RPMI8226 (cell line): ENCODE measurements around the gene MPC1.

Source experiments
- DNase-seq: peaks from one replicate; pipeline ENCODE4 v3.0.0-alpha.2; 2015

Gene MPC1

DNA sequence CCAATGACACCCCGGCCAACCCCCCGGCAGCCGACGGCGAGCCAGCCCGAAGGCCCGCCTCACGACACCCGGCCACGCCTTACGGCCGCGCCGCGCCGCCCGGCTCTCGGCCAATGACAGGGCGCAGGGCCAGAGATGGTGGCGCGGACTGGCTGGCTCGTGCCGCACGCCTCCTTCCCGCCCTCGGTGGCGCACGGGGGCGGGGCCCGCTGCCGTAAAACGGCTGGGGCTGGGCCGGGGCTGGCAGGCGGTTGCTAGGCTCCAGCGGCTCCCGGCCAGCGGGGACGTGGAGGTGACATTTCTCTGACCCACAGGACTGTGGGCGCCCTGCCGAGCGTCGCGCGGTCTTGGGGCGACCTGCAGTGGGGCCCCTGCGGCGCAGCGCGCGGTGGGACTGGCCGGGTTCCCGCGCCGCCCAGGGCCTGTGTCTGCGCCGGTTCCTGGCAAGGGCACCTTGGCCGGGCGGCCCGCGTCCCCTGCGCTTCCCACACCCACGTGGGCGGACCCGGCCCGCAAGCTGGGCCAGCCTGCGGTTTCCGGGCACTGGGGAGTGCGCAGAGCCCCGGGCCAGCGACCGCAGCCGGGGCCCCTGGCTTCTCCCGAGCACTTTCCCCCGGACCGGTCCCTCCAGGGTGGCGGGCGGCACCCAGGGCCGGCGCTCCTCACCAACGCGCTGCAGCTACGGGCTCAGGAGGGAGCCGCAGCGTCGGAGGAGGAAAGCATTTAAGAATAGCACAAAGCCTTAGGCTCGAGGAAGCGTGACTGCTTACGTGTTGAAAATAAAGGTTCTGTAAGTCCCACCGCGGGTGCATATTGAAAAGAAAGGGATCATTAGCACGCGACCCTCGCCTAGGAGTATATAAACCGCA, at the start of gene MPC1:
TSS of gene MPC1 (minus strand) at position 8 of the 869 bp plus-strand sequence. CDS start 64 bp downstream, outside the sequence.
- DNase-seq = peak; percentile 98

DNA sequence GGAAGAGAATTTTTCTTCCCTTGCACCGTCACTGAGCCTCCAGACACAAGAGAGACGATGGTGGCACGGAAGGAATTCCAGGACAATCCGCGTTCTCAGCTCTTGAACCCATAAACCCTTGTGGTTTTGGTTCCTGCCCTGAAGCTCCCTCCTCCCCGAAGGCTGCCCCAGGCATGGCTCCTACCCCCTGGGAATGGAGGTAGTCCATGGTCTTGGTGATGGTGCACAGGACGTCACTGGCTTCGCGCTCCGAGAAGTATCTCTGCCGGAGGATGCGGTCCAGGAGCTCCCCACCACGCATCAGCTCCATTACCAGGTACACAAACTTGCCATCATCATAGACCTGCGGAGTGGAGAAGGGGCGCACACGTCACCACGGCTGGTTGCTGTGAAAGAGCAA, 47.5 kb upstream of the MPC1 start:
- no peak for DNase-seq

DNA sequence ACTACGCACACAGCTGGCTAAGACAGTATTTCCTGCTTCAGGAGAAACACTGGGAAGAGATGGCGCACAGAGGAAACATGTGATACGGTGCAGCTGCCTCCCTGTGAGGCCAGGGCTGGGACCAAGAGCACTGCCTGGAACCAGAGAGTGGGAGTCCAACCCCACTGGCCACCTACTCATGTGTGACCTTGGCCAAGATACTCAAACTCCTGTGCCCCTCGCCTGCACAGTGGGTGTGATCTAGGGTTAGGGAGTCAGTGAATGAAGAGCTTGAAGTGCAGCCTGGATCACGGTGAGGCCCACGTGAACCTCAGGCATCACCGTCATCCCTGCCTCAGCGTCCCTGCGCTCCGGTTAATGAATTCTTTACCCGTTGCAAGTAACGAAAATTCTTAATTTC, 41.7 kb upstream of the MPC1 start:
- no peak for DNase-seq

DNA sequence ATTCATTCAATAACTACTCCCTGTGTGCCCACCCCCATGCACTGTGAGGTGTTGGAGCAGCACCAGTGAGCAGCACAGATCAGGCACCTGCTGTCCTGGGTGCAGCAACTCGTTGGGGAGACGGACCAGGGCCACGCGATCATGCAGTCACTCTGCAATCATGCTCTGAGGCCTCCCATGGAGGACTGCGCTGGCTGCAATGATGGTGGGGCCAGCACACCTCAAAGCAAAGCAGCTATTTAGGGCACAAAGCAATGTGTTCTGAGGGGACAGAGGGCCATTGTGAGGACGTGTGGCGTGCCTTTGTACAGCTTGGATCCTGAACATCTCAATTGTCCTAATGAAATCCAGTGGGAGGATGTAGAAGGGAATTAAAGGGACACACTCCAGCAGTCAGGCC, 41.0 kb upstream of the MPC1 start:
- DNase-seq = no peak

DNA sequence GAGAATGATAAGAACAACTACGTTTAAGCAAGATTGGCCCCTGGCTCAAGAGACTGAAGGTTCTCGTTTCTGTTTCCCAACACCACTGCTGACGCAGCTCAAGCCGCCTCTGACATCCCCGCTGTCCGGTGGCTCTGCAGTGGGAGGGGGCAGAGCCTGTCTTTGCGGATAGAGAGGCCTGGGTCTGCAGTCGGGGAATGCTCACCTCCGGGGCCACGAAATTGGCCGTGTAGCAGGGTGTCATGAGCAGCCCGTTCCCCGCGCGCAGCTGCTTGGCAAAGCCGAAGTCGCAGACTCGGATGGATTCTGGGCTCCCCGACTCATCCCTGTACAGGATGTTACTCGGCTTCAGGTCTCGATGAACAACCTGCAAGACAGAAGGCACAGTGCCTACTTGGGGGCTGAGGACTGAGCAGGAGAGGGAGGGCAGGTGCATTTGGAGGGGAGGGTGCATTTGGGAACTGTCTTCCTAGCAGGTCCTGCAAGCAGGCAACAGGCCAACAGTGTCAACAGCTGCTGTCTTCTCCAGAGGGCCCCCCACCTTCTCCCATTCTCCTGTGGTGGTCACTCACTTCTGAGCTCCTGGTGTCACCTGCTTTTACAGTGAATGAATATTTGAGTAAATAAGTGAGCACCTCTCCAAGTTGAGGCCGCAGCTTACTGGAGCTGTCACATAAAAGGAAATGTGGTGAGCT, 40.5 kb upstream of the MPC1 start:
- DNase-seq = no peak

DNA sequence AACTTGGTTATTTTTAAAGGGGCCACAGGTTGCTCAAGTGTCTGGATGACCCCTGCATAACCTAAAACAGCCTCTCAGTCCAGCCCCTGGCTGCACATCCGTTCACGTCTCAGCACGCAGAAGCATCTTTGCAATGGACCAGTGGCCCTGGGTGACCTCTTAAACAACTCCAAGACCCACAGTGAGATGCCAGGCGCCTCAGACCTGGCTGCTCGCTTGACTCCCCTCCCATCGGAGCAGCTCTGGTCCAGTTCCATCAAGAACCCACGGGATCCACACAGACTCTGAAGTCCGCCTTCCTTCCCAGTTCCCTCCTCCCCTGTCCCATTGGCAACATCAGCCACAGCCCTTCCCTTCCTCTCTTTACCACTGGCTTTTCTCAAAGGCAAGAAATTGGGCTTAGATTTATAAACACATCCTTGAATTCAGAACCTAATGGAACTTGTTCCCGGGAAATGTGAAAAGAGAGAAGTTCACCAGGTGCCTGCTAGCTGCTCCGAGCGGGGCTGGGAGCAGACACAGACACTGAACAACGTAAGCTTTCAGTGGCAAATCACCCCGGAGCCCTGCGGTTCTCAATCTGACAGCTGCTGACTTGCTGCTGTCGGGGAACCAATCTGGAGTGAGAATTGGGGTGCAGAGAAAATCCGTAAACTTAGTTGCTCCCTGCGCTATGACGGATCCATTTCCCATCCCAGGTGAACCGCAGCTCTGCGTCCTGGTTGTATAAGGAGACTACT, 39.6 kb upstream of the MPC1 start:
- DNase-seq = no peak

DNA sequence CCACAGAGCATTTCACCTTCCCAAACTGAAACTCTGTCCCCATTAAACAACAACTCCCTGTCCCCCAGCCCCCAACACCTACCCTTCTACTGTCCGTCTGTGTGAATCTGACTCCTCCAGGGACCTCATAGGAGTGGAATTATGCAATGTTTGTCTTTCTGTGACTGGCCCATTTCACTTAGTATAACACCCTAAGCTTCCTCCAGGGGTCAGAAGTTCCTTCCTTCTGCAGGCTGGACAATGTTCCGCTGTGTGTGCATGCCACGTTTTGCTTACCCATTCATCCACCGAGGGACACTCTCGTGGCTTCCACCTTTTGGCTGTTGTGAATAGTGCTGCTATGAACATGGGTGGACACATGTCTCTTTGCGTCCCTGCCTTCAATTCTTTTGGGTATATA, 37.6 kb upstream of the MPC1 start:
- no peak for DNase-seq

DNA sequence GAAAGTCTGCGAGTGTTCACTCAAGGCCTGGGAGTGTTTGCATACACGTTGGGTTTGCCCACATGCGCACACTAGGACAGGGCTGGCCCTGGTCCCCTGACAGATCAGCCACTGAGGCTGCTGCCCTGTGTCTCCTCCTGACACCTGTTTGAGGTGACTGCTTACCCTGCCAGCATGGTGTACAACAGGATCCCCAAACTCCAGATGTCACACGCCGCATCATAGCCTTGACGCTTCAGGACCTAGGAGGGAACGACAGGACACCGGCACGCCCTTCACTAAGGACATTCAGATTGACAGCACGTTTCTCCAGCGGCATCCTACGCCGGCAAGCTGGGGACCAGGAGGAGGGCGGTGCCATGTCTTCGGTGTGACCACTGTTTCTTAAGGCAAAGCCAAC, 37.0 kb upstream of the MPC1 start:
- DNase-seq = peak; percentile 50

DNA sequence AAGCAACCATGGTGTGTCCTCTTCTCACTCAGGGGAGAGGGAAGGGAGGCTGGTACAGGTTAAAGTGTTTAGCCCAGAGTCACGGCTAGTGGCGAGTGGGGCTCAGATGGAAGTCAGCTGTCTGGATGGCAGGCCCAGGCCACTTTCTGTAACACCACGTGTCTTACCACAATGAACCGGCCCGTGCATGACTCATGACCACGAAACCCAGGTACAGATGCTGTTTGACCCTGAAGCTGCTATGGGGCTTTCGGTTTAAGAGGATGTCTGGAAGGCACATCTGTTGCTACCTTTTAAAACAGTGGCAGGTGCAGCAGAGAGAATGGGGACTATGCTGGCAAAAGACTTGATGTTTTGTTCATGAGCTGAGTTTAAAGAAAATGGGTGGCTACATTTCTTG, 36.5 kb upstream of the MPC1 start:
- DNase-seq = peak; percentile 91

DNA sequence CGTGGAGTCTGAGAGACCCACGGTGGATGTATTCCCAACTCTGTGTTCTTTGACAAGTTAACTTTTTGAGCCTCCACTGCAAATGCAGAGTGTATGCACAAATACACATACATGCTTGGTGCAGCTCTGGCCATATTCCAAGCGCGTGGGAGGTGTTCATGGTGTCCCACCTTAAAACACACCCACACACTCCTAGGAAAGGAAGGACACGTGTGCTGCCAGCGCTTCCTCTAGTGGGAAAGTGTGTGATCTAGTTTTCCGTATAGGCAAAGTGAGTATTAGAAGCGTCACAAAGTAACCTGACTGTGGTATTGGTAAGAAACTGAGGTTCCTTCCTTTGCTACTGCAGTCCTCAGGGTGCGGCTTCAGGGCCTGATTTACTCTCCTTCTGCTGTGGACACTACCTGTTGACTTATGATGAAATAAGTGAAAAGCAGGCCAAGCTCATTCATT, 36.0 kb upstream of the MPC1 start:
- DNase-seq = no peak

DNA sequence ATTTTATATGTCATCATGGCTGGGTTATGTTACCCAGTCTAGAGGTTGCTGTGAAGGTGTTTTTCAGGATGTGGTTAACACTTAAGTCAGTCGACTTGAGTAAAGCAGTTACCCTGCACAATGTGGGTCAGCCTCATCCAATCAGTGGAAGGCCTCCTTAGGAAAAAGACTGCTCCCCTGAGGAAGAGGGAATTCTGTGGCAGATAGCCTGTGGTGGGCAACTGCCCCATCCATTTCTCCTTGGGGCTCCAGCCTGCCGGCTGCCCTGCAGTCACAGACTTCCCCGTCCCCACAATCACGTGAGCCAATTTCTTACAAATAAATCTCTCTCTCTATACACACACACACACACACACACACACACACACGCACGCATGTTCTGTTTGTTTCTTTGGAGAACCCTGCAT, 34.5 kb upstream of the MPC1 start:
- DNase-seq = no peak

DNA sequence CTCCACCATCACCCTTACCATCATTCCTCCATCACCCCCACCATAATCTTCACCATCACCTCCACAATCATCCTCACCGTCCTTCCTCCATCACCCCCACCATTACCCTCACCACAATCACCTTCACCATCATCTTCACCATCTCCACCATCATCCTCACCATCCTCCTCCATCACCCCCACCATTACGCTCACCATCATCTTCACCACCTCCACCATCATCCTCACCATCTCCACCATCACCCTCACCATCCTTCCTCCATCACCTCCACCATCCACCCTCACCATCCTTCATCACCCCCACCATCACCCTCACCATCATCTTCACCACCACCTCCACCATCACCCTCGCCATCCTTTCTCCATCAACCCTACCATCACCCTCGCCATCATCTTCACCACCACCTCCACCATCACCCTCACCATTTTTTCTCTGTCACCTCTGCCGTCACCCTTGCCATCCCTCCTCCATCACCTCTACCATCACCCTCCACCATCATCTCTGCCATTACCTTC, 33.1 kb upstream of the MPC1 start:
- no peak for DNase-seq

DNA sequence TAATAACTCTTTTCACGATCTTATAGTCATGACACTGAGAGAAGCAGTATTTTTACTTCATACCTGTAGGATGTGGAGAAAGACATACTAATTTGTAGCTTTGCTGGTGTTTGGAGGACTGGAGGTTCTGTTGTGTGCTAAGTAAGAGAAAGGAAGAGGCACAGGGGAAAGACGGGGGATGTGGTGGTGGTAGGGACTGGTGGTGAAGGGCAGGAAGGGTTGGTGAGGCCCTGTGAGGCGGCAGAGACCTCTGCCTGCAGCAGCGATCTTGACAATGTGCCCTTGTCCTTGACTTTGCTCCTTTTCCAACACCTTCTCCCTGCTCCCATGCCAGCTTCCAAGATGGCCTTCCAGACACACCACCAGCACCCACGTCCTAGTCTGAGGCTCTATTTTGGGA, 32.6 kb upstream of the MPC1 start:
- DNase-seq = no peak

DNA sequence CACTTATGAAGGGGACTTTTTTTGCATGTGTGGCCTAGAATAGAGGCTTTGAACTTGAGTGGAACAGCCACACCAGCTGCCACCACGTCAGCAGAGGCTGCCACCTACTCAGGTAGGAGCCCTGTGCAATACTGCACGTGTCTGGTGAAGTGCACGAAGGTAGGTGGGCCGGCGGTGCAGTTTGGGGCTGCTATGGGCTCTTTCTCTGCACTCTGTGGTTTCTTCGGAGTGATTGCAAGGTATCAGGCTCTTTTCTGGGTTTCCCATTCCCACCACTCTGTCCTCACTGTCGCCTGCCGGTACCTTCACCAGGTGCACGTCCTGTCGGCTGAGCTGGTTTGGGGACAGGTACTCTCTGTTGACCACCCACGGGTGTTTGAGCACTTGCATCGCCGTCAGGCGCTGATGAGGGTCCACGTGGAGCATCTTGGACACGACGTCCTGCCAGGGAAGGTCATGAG, 30.8 kb upstream of the MPC1 start:
- no peak for DNase-seq

DNA sequence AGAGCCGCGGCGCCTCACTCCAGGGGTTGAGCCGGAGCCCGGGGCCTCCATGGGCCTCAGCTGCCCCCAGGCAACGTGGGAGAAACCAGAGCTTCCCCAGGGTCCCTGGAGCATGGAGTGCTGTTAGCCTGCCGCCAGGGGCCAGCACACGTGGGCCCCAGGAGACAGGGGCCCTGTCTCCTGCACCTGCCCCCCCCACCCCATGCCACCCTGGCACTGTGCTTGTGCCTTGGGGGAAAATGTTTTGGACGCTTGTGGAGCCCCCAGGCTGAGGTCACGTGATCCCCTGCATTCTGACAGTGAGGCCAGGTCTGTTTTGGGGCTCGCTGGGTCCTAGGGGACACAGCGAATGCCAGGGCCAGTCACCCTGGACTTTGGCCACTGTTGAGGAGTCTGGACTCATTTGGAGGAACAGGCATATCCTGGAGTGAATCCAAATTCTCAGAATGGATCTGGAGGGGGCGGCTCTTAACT, 30.2 kb upstream of the MPC1 start:
- DNase-seq = no peak

DNA sequence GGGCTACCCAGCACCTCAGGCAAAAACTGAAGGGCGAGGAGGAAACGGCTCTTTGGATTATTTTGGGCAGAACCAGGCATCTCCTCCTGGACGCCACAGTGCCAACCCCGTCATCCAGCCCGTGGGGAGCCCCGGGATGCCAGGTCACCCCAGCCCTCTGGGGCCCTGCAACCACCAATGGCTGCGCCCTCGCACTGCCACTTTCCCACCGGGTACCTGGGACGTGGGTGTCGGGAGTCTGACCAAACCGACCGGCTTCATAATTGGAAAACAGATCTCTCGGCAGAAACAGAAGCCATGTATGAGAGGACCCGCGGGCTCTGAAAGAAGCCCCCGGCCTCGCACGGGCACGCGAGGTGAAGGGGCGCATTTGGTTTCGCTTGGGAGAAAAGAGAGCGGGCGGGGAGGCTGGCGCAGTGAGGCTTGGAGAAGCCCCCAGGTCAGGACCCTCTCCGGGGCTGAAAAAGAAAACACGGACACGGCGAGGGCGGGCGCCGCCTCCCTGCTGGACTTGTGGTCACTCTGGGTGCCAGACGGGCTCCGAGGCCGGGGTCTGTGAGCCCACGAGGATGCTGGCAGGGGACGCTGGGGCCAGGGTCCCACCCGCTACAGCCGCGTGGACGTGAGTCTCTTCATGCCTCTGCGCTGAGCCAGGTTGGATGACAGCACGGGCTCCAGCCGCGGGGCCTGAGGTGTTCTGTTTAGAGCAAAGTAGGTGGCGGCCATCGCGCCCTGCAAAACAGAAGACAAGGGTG, 29.6 kb upstream of the MPC1 start:
- DNase-seq = no peak

DNA sequence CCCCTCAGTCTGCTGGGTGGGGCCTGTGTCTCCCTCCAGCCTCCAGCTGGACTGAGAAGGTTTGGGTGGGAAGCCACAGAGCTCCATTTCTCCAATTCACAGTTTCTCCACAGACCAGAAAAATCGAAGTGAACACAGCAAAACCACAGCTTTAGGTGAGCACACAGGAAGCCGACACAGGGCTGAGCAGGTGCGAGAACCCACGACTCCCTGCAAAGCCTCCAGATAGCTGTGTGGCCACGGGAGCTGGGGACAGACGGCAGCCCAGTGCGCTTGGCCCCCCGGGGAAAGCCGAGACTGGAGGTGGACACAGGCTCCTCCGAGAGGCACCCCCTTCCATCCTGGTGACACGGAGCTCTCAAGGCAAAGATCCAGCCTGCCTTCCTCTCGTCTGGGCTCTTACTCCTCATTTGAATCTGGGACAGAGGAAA, 29.0 kb upstream of the MPC1 start:
- DNase-seq = no peak

DNA sequence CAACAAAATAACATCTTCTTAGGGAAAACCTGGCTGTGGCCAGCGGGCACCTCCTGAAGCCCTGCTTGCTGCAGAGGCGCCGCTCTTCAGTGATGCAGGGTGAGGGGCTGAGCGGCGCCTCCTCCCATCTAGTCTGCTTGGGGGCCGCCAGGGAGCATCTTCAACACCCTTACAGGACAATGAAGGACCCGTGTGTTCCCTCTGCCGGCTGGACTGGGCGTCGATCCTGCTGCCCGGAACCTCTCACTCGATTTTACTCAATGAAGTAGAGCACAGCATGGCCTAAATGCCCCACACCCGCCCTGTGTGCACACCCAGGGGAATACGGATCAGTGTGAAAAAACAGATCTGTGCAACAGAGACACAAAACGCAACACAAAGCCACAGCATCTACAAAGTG, 28.5 kb upstream of the MPC1 start:
- no peak for DNase-seq

DNA sequence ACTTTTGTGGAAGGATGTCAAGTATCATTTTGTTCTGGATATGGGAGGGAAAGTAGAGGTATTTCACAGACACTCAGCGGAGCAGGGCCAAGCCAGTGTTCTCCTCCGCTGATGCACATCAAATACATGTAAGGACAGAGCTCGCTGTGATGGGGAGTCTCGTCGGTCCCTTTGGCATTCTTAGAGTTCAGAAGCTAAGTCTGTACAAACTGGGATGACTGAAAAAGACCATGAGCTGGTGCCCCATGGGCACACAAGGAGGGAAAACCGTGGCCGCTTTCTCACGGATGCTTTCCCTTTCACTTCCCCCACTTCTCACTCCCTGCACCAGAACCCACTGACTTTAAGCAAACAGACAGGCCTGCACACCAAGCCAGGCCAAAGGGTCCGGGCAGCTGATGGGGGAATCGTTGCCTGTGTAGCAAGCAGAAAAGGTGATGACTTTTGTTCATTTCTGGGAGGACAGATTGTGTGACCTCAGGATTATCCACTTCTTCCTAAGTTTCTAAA, 27.7 kb upstream of the MPC1 start:
- no peak for DNase-seq

DNA sequence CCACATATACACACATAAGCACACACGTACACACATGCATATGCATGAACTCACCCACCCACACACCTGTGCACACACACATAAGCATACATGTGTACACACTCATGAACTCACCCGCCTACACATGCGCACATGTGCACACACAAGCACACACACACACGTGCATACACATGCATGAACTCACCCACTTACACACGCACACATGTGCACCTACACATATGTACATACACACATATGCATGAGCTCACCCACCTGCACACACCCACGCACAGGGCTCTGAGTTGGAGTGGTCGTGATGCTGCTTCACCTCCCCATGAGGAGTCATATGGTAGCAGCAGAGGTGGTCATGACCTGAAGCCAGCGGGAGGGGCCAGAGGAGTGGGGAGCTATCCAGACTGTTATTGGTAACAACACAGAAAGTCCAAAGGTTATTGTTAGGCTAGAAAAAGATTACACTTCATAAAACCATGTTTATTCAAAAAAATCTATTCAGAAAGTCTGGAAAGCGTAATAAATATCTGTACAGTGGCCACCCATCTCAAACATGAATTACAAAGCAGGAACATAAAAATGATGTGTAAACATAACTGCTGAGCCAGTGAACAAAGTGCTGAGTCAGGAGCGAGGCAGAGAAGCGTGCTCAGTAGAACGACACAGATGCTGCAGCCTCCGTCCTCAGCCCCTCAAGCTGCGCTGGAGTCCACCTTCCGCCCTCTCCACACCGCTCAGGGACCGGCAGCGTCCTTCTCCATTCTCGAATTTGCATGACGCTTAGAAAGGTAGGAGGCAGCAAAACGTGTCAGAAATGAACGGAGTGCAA, 26.4 kb upstream of the MPC1 start:
- no peak for DNase-seq

DNA sequence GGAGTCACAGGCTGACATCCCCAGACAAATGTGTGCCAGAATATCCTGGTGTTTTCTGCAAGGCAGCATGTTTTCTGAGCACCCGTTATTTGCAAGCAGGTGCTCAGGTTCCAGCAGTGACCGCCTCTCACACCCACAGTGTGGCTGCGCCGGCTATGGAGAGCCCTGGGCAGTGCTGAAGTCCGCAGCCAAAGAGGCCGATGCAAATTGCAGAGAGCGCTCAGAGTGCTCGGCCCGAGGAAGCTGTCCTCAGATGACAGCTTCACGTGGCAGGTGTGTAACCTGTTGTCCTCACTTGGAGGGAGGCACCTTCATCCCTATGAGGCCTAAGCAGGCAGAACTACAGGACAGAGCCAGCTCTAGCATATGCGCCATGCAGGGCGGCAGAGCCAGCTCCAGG, 23.5 kb upstream of the MPC1 start:
- no peak for DNase-seq
